ENCODE data around the gene ATP8B3.

Gene ATP8B3

GRCh38 chr19:1811942-1812425, at the start of gene ATP8B3:
TSS of gene ATP8B3 (minus strand) at chr19:1812276. CDS start at chr19:1811736, 540 bp downstream.
- DNase-seq, result no peak

- no peak for DNase-seq
These were observed 49.5 kb upstream of the ATP8B3 start for GRCh38 chr19:1861599-1862031.

GRCh38 chr19:1860821-1861598, 48.9 kb upstream of the ATP8B3 start:
- no peak for DNase-seq

GRCh38 chr19:1860042-1860775, 48.1 kb upstream of the ATP8B3 start:
- DNase-seq, result peak; percentile 88

- no peak for DNase-seq
These were observed 47.3 kb upstream of the ATP8B3 start for GRCh38 chr19:1859331-1859781.

- DNase-seq, result no peak
These were observed 46.5 kb upstream of the ATP8B3 start for GRCh38 chr19:1858412-1859081.

- no peak for DNase-seq
These were observed 45.7 kb upstream of the ATP8B3 start for GRCh38 chr19:1857648-1858326.

- peak; percentile 82 for DNase-seq
These were observed 44.9 kb upstream of the ATP8B3 start for GRCh38 chr19:1856698-1857603.

- no peak for DNase-seq
These were observed 44.2 kb upstream of the ATP8B3 start for GRCh38 chr19:1856345-1856697.

GRCh38 chr19:1855828-1856255, 43.8 kb upstream of the ATP8B3 start:
- no peak for DNase-seq

- peak; percentile 93 for DNase-seq
These were observed 43.2 kb upstream of the ATP8B3 start for GRCh38 chr19:1855040-1855827.

- DNase-seq, result no peak
These were observed 42.5 kb upstream of the ATP8B3 start for GRCh38 chr19:1854542-1855039.

GRCh38 chr19:1854039-1854541, 42.0 kb upstream of the ATP8B3 start:
- no peak for DNase-seq

- no peak for DNase-seq
These were observed 41.4 kb upstream of the ATP8B3 start for GRCh38 chr19:1853295-1854038.

GRCh38 chr19:1852581-1853128, 40.6 kb upstream of the ATP8B3 start:
- DNase-seq, result no peak

GRCh38 chr19:1851654-1852580, 39.8 kb upstream of the ATP8B3 start:
- peak; percentile 77 for DNase-seq

- DNase-seq, result no peak
These were observed 39.0 kb upstream of the ATP8B3 start for GRCh38 chr19:1850809-1851653.
